Small intestine (tissue), 7 donors: ENCODE measurements around the gene FNBP1L. TPM values are rescaled to one million over a fixed set of nuclear protein-coding genes. Genes with fewer than 3 reads are reported as not detected.
A peak's percentile ranks its signal among the peaks of the same experiment; 100 is the strongest.

Experiments used
- DNase-seq, 2 donors: peaks; one replicate each; pipeline versions ENCODE4 v3.0.0 to v3.0.0-alpha.2; 2013
- FAIRE-seq: peaks from 2 replicates; lab custom pipeline; 2012; peaks lifted over from hg19 to GRCh38; lab: Jason Lieb, UNC
- H3K27ac ChIP-seq, 3 donors: one replicate each; pipeline ENCODE4 v1.5.1; 2013; ENCODE audit warnings: low read length in 2 of 3, mild to moderate bottlenecking in 2 of 3, control low read depth in 1 of 3, inconsistent platforms in 1 of 3, low read depth in 1 of 3, moderate library complexity in 1 of 3
- H3K27me3 ChIP-seq, 3 donors: one replicate each; pipeline ENCODE4 v1.6.1; 2013; ENCODE audit warnings: low read length in 3 of 3, inconsistent platforms in 1 of 3; ENCODE audit not compliant: control insufficient read depth in 3 of 3, insufficient read depth in 3 of 3
- H3K36me3 ChIP-seq, 3 donors: one replicate each; pipeline ENCODE4 v1.6.1; 2013; ENCODE audit warnings: low read length in 3 of 3, inconsistent platforms in 1 of 3, low read depth in 1 of 3, mild to moderate bottlenecking in 1 of 3, moderate library complexity in 1 of 3; ENCODE audit not compliant: control insufficient read depth in 3 of 3, insufficient read depth in 2 of 3
- H3K4me1 ChIP-seq, 3 donors: one replicate each; pipeline ENCODE4 v1.6.1; 2013; ENCODE audit warnings: low read length in 2 of 3, inconsistent platforms in 1 of 3, low read depth in 1 of 3, mild to moderate bottlenecking in 1 of 3, moderate library complexity in 1 of 3; ENCODE audit not compliant: control insufficient read depth in 3 of 3, insufficient read depth in 2 of 3
- H3K4me3 ChIP-seq, 3 donors: one replicate each; pipeline ENCODE4 v1.5.1; 2013; ENCODE audit warnings: low read length in 3 of 3, control low read depth in 1 of 3, inconsistent platforms in 1 of 3, low read depth in 1 of 3, mild to moderate bottlenecking in 1 of 3, moderate library complexity in 1 of 3
- H3K9me3 ChIP-seq, 2 donors: one replicate each; pipeline ENCODE4 v1.6.1; 2013; ENCODE audit warnings: low read depth in 1 of 2, low read length in 1 of 2; ENCODE audit not compliant: control insufficient read depth in 2 of 2, insufficient read depth in 1 of 2
- WGBS, 3 donors: extraction: QIAGEN DNeasy Blood & Tissue Kit; methylation state at CpG; one replicate each; pipeline ENCODE4 v1.1.7; 2013; 5-methylcytosine and 5-hydroxymethylcytosine counted together
- polyA plus RNA-seq, 4 donors: library from polyadenylated mRNA; stranded (reverse) in 3 of 4; unstranded in 1 of 4; fragments of 200-250 nt in 3 of 4; fragments of 120-200 nt in 1 of 4; gene quantifications; one replicate each; pipeline versions ENCODE4 v1.2.1 to v1.2.3, GENCODE V29; 2013
- donor health status: healthy with polysubstance abuse.
- donor health status: control.
- donor health status: control.
- donor health status: Bipolar disorder and iron deficiency.
- donor health status: healthy.

FNBP1L gene
- polyA plus RNA-seq, 4 donors, result 19.7 to 68.0 (median 34.9) TPM

DNA sequence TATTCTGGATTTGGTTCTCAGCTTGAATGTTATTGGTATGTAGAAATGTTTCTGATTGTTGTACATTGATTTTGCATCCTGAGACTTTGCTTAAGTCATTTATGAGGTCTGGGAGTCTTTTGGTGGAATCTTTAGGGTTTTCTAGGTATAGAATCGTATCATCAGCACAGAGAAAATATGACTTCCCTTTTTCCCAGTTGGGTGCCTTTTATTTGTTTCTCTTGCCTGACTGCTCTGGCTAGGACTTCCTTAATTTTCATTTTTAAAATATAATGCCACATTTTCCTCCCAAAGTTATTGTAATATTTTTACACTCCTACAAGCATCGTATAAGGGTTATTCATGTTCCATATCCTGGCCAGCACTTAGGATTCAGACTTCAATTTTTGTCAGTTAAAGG is 111.1 kb downstream of the FNBP1L start:
- Histone ChIP-seq H3K4me1 (peaks cover 0 to 9% (median 0%) of the 10 kb centered on the region in 3 donors), H3K27ac (no peak overlapping the region), H3K27me3 (no peaks in the 10 kb centered on the region), H3K4me3 (no peak overlapping the region), H3K36me3 (peaks cover 2 to 9% (median 4%) of the 10 kb centered on the region in 3 donors), H3K9me3 (no peaks in the 10 kb centered on the region)
- 77 to 97% (median 84%) methylated on average over 2 of the region's 2 CpGs for WGBS, 3 donors
- DNase-seq, result no peak
- no peak for FAIRE-seq

DNA sequence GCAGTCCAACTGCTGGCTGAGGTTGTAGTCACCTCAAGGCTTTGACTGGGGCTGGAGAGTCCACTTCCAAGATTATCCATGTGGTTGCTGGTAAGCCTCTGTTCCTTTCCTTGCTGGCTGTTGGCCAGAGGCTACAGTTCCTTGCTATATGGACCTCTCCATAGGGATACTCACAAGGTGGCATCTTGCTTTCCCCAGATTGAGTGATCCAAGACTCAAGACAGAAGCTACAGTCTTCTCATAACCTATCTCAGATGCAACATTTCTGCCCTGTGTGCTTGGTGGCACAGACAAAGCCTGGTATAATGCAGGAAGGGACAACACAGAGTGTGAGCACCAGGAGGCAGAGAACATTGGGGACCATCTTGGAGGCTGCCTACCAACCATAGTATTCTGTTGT is 111.8 kb downstream of the FNBP1L start:
- no peaks in the 10 kb centered on the region for H3K27me3 ChIP-seq
- no peak overlapping the region for H3K27ac ChIP-seq
- DNase-seq (no peak), FAIRE-seq (no peak)
- no peak overlapping the region for H3K4me3 ChIP-seq
- no peaks in the 10 kb centered on the region for H3K9me3 ChIP-seq
- peaks cover 2 to 9% (median 4%) of the 10 kb centered on the region in 3 donors for H3K36me3 ChIP-seq
- peaks cover 0 to 6% (median 0%) of the 10 kb centered on the region in 3 donors for H3K4me1 ChIP-seq

DNA sequence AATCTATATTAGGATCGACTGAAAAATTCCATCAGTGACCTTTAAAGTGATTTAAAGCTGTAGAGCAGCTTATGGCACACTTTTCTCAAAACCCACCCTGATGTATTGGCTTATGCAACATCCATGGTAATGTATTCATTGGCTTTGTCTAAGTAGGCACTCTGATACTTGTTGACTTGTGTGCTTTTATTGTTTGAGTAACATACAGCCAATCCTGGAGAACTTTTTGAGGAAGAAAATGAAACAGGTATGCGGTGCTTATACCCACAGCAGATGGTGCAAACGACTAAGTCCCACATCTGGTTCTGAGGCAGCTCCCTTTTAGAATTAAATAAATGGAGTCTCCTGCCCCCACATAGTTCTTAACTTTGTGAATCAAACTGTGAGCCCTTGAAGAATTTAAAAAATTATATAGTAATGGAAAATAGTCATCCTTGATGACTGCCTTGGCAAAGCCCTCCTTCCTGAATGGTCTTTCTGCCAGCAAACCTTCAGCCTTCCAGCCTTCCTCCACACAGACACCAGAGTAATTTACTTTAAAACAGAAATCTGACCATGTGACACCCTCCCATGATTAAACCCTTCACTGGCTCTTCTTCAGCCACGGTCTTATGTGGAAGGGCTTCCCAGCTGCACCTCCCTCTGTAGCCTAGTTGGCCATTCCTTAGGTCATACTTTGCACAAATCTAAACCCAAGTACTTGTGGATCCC is 117.7 kb downstream of the FNBP1L start:
- no peak overlapping the region for H3K27ac ChIP-seq
- peaks cover 0 to 13% (median 0%) of the 10 kb centered on the region in 3 donors for H3K4me1 ChIP-seq
- no peak for FAIRE-seq
- no peak for DNase-seq
- H3K9me3 ChIP-seq, result no peaks in the 10 kb centered on the region
- peaks cover 6 to 33% (median 19%) of the 10 kb centered on the region in 3 donors for H3K36me3 ChIP-seq
- WGBS, 3 donors, result 65 to 85% (median 77%) methylated on average over 4 of the region's 4 CpGs
- no peak overlapping the region for H3K4me3 ChIP-seq
- H3K27me3 ChIP-seq, result no peaks in the 10 kb centered on the region

DNA sequence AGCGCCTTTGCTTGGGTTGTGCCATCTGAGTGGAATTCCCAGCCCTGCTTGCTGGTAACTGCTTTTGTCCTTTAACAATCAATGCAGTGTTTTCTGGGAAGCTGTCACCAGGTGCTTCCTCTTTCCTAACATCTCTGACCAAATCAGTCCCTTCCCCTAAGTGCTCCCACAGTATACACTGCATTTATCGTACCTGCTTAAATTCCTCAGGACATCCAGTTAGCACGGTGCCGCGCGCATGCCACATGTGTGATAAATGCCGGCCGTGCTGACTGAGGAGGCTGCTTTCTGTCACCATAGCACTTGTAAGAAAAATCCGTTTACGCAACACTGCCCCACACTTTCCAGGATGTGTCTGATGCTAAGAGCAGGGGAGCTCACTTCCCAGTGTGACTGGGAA is 118.3 kb downstream of the FNBP1L start:
- H3K4me1 ChIP-seq, result peaks cover 0 to 13% (median 0%) of the 10 kb centered on the region in 3 donors
- H3K27me3 ChIP-seq, result no peaks in the 10 kb centered on the region
- no peaks in the 10 kb centered on the region for H3K9me3 ChIP-seq
- WGBS, 3 donors, result 73 to 90% (median 87%) methylated on average over 10 of the region's 10 CpGs
- no peak overlapping the region for H3K4me3 ChIP-seq
- no peak overlapping the region for H3K27ac ChIP-seq
- no peak for DNase-seq
- H3K36me3 ChIP-seq, result peaks cover 6 to 35% (median 20%) of the 10 kb centered on the region in 3 donors
- no peak for FAIRE-seq

DNA sequence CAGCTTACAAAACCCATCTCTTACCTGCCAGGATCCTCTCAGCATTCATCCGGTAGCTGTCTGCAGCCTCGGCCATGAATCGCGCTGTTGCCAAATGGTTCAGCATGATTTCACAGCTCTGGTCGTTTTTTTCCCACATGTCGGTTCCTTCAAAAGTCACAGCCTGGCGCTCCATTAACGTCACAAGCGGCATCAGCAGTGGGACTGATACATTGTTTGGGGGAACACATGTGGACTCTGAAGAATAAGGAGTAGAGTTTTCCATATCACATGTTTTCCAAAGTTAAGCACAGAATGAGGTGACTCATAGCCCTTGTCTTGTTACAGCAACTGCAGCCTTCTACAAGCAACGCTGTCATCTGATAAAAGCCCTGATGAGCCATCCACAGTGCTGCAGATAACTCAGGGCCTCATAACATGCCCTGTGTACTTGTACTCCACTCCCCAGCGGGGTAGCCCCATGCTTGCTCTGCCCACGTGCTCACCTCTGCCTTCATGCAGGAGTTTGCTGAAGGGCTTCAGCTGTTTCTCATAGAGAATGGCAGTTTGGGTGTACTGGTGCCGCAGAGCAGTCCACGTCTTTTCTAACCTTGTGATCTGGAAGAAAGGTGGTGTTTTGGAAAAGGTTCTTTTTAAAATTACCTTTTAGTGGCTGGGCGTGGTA is 119.5 kb downstream of the FNBP1L start:
- Histone ChIP-seq H3K27ac (peak overlapping the region; percentile 0 to 68 (median 62)), H3K27me3 (no peaks in the 10 kb centered on the region), H3K4me3 (no peak overlapping the region), H3K36me3 (peaks cover 8 to 43% (median 19%) of the 10 kb centered on the region in 3 donors), H3K9me3 (no peaks in the 10 kb centered on the region), H3K4me1 (peaks cover 0 to 13% (median 0%) of the 10 kb centered on the region in 3 donors)
- no peak for FAIRE-seq
- DNase-seq, result peak; percentile 88 to 89
- 63 to 83% (median 81%) methylated on average over 15 of the region's 15 CpGs for WGBS, 3 donors

DNA sequence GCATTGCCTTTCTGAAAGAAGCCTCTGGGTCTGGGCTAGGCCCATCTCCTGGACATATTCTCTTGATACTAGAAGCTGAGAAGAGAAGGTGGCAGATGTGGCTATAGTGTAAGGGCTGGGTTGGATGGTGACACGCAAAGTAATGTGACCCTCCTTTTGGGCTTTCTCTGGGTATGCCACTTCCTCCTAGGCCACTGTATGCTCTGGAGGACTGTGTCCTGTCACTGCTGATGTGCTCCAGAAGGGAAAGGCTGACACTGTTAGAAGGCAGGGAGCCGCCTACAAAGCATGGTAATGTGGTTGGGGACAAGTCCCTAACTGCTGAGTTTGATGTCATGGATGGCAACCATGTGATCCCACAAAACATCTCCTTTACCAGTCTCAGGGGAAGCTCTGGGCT is 121.6 kb downstream of the FNBP1L start:
- Histone ChIP-seq H3K27ac (no peak overlapping the region), H3K36me3 (peaks cover 8 to 46% (median 23%) of the 10 kb centered on the region in 3 donors), H3K4me3 (no peak overlapping the region), H3K9me3 (no peaks in the 10 kb centered on the region), H3K27me3 (no peaks in the 10 kb centered on the region), H3K4me1 (peaks cover 0 to 13% (median 0%) of the 10 kb centered on the region in 3 donors)
- 96 to 100% (median 97%) methylated on average over 2 of the region's 2 CpGs for WGBS, 3 donors
- no peak for FAIRE-seq
- no peak for DNase-seq

DNA sequence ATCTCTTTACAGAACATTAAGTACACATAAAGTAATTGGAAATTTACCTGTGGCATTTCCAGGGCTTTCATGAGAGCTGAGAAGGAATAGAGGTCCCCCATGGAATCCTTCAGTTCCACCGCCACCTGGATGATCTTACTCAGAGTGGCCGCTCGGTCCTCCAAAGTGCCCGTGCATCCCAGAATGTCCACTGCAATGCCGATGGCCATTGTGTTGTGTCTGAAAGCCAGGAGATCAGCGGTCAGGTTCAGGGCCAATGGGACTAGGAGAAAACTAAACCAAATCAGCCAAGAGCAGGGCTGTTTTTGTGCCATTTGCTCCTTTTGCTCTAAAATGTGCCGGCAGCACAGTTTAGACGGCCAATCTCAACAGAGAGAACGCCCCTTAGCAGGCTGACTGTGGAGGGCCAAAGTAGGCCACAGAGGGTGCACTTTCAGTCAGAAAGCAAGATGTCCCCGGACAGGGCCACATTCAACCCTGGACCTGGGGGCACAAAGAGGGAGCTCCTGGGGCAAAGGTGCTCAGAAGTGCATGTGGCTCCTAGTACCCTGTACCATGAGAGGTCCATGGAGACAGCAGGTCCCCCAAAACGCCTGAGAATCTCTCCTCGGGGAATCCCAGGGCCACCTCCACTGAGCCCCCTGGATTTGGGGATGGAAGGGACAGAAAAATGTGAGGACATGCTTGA is 123.8 kb downstream of the FNBP1L start:
- Histone ChIP-seq H3K36me3 (peaks cover 8 to 51% (median 20%) of the 10 kb centered on the region in 3 donors), H3K9me3 (no peaks in the 10 kb centered on the region), H3K4me3 (no peak overlapping the region), H3K27me3 (no peaks in the 10 kb centered on the region), H3K27ac (no peak overlapping the region), H3K4me1 (peaks cover 0 to 9% (median 0%) of the 10 kb centered on the region in 3 donors)
- DNase-seq, result no peak
- no peak for FAIRE-seq
- WGBS, 3 donors, result 92 to 97% (median 96%) methylated on average over 12 of the region's 12 CpGs

DNA sequence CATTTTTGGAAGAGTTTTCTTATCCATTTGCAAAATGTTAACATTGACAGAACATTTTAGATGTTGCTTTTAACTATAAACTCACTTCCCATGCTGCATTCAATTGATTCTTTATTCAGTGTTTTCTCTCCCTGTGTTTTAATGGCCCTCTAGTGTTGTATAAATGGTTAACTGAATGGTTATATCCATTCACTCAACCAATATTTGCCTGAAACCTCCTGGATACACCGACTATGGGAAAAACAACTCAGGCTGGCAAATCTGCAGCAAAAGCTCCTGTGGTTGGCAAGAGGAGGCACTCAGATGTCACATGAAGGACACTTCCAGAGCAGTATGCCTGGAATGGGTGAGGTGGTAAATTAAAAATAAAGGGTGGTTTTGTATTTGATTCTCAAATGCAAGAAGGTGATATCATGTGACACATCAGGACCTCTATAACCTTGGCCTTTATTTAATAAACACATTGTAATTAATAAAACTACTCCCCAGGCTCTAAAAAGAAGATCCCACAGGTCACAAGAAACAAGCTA is 126.1 kb downstream of the FNBP1L start:
- DNase-seq (no peak), FAIRE-seq (no peak)
- H3K27ac ChIP-seq, result no peak overlapping the region
- peaks cover 2 to 6% (median 2%) of the 10 kb centered on the region in 3 donors for H3K4me1 ChIP-seq
- H3K4me3 ChIP-seq, result no peak overlapping the region
- WGBS, 3 donors, result 36 to 62% (median 60%) methylated on average over 1 of the region's 1 CpG
- peaks cover 6 to 64% (median 24%) of the 10 kb centered on the region in 3 donors for H3K36me3 ChIP-seq
- no peaks in the 10 kb centered on the region for H3K9me3 ChIP-seq
- no peaks in the 10 kb centered on the region for H3K27me3 ChIP-seq
